Loucy (cell line): ENCODE results near the gene ZNF609.

Experiments
- H2AFZ ChIP-seq: fragments of 200-600 bp; sonication (generic); 2 replicates; pipeline ENCODE4 v1.6.0; 2016; ENCODE audit warnings: antibody characterized with exemption, mild to moderate bottlenecking, low read length, moderate library complexity
- H3F3A ChIP-seq: fragments of 200-600 bp; 2 replicates; pipeline ENCODE4 v1.6.0; 2016; ENCODE audit warnings: antibody characterized with exemption, low read depth, mild to moderate bottlenecking
- H3K27me3 ChIP-seq: fragments of 200-600 bp; sonication (generic); 2 replicates; pipeline ENCODE4 v1.6.1; 2014; ENCODE audit warnings: low read length, mild to moderate bottlenecking; ENCODE audit not compliant: insufficient read depth, poor library complexity, severe bottlenecking
- H3K36me3 ChIP-seq: fragments of 200-600 bp; sonication (generic); 2 replicates; pipeline ENCODE4 v1.6.1; 2016; ENCODE audit warnings: low read length; ENCODE audit not compliant: insufficient read depth
- H3K4me1 ChIP-seq: fragments of 200-600 bp; sonication (generic); 2 replicates; pipeline ENCODE4 v1.5.1; 2014; ENCODE audit warnings: low read length, mild to moderate bottlenecking; ENCODE audit not compliant: insufficient read depth, poor library complexity, severe bottlenecking
- H3K4me2 ChIP-seq: fragments of 200-600 bp; sonication (generic); 2 replicates; pipeline ENCODE4 v1.6.0; 2014; ENCODE audit warnings: antibody characterized with exemption, low read length, low read depth, mild to moderate bottlenecking; ENCODE audit not compliant: poor library complexity, severe bottlenecking
- H3K4me3 ChIP-seq: fragments of 200-600 bp; sonication (generic); 2 replicates; pipeline ENCODE4 v1.5.1; 2014; ENCODE audit warnings: low read length, mild to moderate bottlenecking, mixed read lengths; ENCODE audit not compliant: poor library complexity, severe bottlenecking
- H3K79me2 ChIP-seq: fragments of 200-600 bp; sonication (generic); 2 replicates; pipeline ENCODE4 v1.6.1; 2014; ENCODE audit warnings: low read length; ENCODE audit not compliant: insufficient read depth
- H3K9ac ChIP-seq: fragments of 200-600 bp; sonication (generic); 2 replicates; pipeline ENCODE4 v1.6.0; 2014; ENCODE audit warnings: mild to moderate bottlenecking, low read depth, low read length, moderate library complexity; ENCODE audit not compliant: poor library complexity, severe bottlenecking
- H3K9me2 ChIP-seq: fragments of 200-600 bp; sonication (generic); replicated peaks from 2 replicates; pipeline ENCODE4 v1.6.1; 2016; ENCODE audit warnings: low read depth, low read length, mixed read lengths
- H3K9me3 ChIP-seq: fragments of 200-600 bp; sonication (generic); 2 replicates; pipeline ENCODE4 v1.6.1; 2014; ENCODE audit warnings: mild to moderate bottlenecking, antibody characterized with exemption, low read length, low read depth; ENCODE audit not compliant: insufficient read depth
- H4K20me1 ChIP-seq: fragments of 200-600 bp; sonication (generic); 2 replicates; pipeline ENCODE4 v1.6.0; 2014; ENCODE audit warnings: antibody characterized with exemption, low read length, mild to moderate bottlenecking; ENCODE audit not compliant: insufficient read depth, poor library complexity, severe bottlenecking
- CTCF ChIP-seq: fragments of 200-600 bp; sonication (generic); conservative IDR thresholded peaks from 2 replicates; pipeline ENCODE4 v1.5.1; 2014; ENCODE audit warnings: mild to moderate bottlenecking, antibody characterized with exemption, low read length
- EZH2phosphoT487 ChIP-seq: fragments of 200-600 bp; IDR thresholded peaks from 2 replicates; pipeline ENCODE4 v1.6.1; 2018; ENCODE audit warnings: antibody characterized with exemption, mild to moderate bottlenecking, moderate library complexity, borderline replicate concordance

ZNF609 gene

GRCh38 chr15:64438653-64439447 lies 21.5 kb upstream of the ZNF609 start:
- Histone ChIP-seq H3K4me1 (peaks cover 28% of the 10 kb centered on the region), H3K79me2 (no peaks in the 10 kb centered on the region), H3K27me3 (no peaks in the 10 kb centered on the region), H3F3A (peaks cover 7% of the 10 kb centered on the region; the same call in 1 of the 2 replicates), H3K36me3 (no peaks in the 10 kb centered on the region), H3K9ac (no peak overlapping the region), H3K9me2 (no peaks in the 10 kb centered on the region), H3K4me3 (no peak overlapping the region), H2AFZ (no peak overlapping the region), H4K20me1 (no peaks in the 10 kb centered on the region), H3K4me2 (peak overlapping the region; percentile 47), H3K9me3 (no peaks in the 10 kb centered on the region)
- TF ChIP-seq CTCF (no peak), EZH2phosphoT487 (no peak)

- no peaks in the 10 kb centered on the region for H4K20me1 ChIP-seq
- no peaks in the 10 kb centered on the region for H3K9me2 ChIP-seq
- H3K4me2 ChIP-seq, result no peak overlapping the region
- H3K9ac ChIP-seq, result no peak overlapping the region
- peaks cover 40% of the 10 kb centered on the region for H3K4me1 ChIP-seq
- no peaks in the 10 kb centered on the region for H3K36me3 ChIP-seq
- H3K79me2 ChIP-seq, result no peaks in the 10 kb centered on the region
- TF ChIP-seq CTCF, result no peak
- no peak for TF ChIP-seq EZH2phosphoT487
- H3K27me3 ChIP-seq, result no peaks in the 10 kb centered on the region
- peaks cover 10% of the 10 kb centered on the region; the same call in 1 of the 2 replicates for H3F3A ChIP-seq
- H3K9me3 ChIP-seq, result no peaks in the 10 kb centered on the region
- H3K4me3 ChIP-seq, result no peak overlapping the region
- no peak overlapping the region for H2AFZ ChIP-seq
Observed at GRCh38 chr15:64441852-64442251, 18.5 kb upstream of the ZNF609 start.

GRCh38 chr15:64443016-64443415 lies 17.4 kb upstream of the ZNF609 start:
- peaks cover 5% of the 10 kb centered on the region; the same call in 1 of the 2 replicates for H3K36me3 ChIP-seq
- TF ChIP-seq CTCF, result no peak
- no peak for TF ChIP-seq EZH2phosphoT487
- no peak overlapping the region for H3K4me2 ChIP-seq
- H4K20me1 ChIP-seq, result no peaks in the 10 kb centered on the region
- H3K9me3 ChIP-seq, result no peaks in the 10 kb centered on the region
- no peak overlapping the region for H3K9ac ChIP-seq
- H3K4me3 ChIP-seq, result no peak overlapping the region
- H3F3A ChIP-seq, result peaks cover 10% of the 10 kb centered on the region; the same call in 1 of the 2 replicates
- H3K79me2 ChIP-seq, result no peaks in the 10 kb centered on the region
- no peak overlapping the region for H2AFZ ChIP-seq
- H3K4me1 ChIP-seq, result peaks cover 33% of the 10 kb centered on the region
- H3K27me3 ChIP-seq, result no peaks in the 10 kb centered on the region
- H3K9me2 ChIP-seq, result no peaks in the 10 kb centered on the region
